ENCODE data around the gene CLEC4F.
A peak's percentile ranks its signal among the peaks of the same experiment; 100 is the strongest.

The CLEC4F gene

GRCh38 chr2:70779911-70780545 is 40.4 kb downstream of the CLEC4F start:
- no peak for DNase-seq

GRCh38 chr2:70779491-70779890 is 40.9 kb downstream of the CLEC4F start:
- DNase-seq = no peak

- no peak for DNase-seq
Measured at GRCh38 chr2:70778676-70779075, 41.7 kb downstream of the CLEC4F start.

GRCh38 chr2:70777450-70777849 is 42.9 kb downstream of the CLEC4F start:
- no peak for DNase-seq

GRCh38 chr2:70776266-70776665 is 44.1 kb downstream of the CLEC4F start:
- DNase-seq = no peak

- DNase-seq = no peak
Measured at GRCh38 chr2:70775141-70775540, 45.3 kb downstream of the CLEC4F start.

GRCh38 chr2:70772486-70773155 is 47.8 kb downstream of the CLEC4F start:
- DNase-seq = no peak

- DNase-seq = no peak
Measured at GRCh38 chr2:70771446-70771845, 49.0 kb downstream of the CLEC4F start.

GRCh38 chr2:70769450-70769849 is 50.9 kb downstream of the CLEC4F start:
- no peak for DNase-seq

GRCh38 chr2:70768590-70769085 is 51.8 kb downstream of the CLEC4F start:
- no peak for DNase-seq

- peak; percentile 23 to 42 for DNase-seq
Measured at GRCh38 chr2:70767699-70768589, 52.5 kb downstream of the CLEC4F start, which contains the start of gene ADD2. TSS of gene ADD2 (minus strand) at chr2:70768200. CDS start at chr2:70706408, 61,792 bp downstream.

- DNase-seq = peak in 1 of 2 donors; percentile 13
Measured at GRCh38 chr2:70767079-70767698, 53.2 kb downstream of the CLEC4F start.

- no peak for DNase-seq
Measured at GRCh38 chr2:70766357-70767078, 53.9 kb downstream of the CLEC4F start.

GRCh38 chr2:70765507-70765906 is 54.9 kb downstream of the CLEC4F start:
- no peak for DNase-seq

- no peak for DNase-seq
Measured at GRCh38 chr2:70759446-70759845, 61.0 kb downstream of the CLEC4F start.
